ENCODE measurements around the gene PYCARD.
"Not testable (repeated sequence)": the region's sequence is repeated elsewhere in the genome, so short reads cannot be mapped to it uniquely, and the experiment has no call there.

Gene PYCARD

DNA sequence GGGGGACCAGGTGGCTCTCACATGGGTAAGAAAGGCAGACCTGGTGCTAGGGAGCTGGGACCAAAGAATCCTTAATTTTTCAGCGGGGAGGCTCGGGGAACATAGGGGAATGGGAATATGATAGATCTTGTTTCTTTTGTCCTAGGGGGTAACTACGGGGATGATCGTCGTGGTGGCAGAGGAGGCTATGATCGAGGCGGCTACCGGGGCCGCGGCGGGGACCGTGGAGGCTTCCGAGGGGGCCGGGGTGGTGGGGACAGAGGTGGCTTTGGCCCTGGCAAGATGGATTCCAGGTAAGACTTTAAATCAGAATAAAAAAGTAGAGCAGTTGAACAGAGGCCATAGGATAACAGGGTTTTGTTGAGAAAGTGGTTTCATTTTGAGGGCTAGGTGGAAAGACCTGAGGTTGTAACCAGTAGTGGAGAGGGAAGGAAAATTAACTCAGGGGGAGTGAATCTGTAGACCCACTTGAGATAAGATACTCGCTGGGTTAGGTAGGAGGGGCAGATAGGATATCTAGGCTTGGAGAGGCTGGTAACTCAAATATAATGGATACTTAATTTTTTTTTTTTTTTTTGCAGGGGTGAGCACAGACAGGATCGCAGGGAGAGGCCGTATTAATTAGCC lies 11.6 kb downstream of the PYCARD start:
- no peak for DNase-seq

DNA sequence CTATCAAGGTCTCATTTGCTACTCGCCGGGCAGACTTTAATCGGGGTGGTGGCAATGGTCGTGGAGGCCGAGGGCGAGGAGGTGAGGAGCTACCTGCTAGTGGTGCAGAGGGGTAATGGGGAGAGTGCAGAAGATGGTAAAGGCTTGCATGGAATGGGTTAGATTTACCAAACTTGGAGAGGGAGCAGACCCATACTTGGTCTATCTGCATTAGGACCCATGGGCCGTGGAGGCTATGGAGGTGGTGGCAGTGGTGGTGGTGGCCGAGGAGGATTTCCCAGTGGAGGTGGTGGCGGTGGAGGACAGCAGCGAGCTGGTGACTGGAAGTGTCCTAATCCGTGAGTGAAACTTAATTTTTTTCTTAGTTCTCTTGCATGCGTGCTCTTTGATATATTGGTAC lies 12.5 kb downstream of the PYCARD start:
- DNase-seq: no peak

GRCh38 chr16:31189412-31189778 lies 13.2 kb downstream of the PYCARD start:
- DNase-seq: no peak

- DNase-seq: no peak
These were observed 13.8 kb downstream of the PYCARD start for GRCh38 chr16:31188450-31189411.

- DNase-seq: no peak
These were observed 14.8 kb downstream of the PYCARD start for GRCh38 chr16:31187808-31188189.

DNA sequence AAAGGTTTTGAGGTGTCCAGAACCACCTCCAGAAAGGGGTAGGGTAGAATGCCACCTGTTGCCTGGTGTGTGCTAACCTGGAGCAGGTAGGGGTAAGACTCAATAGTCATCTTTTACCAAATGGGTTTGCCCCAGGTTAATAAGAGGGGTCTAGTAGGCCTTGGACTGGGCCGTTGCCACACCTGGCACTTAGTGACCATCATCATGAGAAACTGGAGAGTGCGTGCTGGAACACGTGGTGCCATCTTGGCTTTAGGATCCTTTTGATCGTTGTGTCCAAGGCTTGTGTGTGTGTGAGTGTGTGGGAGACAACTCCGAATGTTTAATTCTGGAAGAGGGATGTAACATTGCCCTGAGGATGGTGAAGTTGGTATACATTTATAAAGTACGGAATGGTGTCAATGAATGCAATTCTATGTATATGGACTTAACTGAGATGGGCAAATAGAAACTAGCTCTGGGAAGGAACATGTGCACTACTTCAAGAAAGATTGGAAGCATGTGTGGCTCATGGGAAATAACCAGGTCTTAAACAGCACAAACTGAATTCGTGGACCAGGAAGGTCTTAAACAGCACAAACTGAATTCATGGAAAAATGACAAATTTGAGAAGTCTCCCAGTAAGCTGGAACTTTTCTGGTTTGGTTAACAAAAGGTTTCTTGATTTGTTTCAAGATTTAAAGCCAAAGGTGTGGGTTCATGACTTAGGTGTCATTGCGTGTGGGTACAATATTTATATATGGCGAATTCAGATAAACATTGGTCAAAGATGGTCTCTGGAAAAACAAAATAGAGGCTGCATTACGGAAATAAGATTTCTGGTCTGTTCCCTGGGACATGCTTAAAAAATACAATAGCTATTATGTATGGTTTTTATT lies 15.4 kb downstream of the PYCARD start:
- DNase-seq: no peak

DNA sequence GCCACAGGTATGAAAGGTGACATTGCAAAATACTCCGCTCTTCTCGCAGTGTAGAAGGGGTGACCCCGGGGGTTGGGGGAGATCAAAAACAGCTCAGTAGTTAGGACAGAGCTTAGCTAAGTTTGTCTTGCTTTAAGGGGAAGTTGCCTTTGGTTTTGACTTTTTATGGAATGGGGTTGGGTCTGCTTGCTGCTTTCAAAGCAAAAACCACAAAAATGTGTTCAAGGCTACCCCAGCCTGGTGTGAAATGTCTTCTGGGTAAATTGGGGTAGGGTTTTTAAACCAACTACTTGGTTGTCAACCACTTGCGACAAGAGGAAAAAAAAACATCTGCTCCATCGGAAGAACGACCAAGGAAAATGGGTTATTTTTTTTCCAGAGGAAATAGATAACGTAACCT lies 16.4 kb downstream of the PYCARD start:
- no peak for DNase-seq

- DNase-seq: no peak
These were observed 17.2 kb downstream of the PYCARD start for GRCh38 chr16:31185339-31185738.

DNA sequence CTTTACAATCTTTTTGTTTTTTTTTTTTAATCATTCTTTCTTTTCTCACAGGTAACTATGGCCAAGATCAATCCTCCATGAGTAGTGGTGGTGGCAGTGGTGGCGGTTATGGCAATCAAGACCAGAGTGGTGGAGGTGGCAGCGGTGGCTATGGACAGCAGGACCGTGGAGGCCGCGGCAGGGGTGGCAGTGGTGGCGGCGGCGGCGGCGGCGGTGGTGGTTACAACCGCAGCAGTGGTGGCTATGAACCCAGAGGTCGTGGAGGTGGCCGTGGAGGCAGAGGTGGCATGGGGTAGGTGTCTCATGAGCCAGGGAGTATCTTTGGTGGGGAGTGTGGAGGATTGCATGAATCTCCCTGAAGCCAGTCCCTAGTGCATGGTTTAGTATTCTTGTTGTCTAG lies 17.7 kb downstream of the PYCARD start:
- no peak for DNase-seq

- DNase-seq: no peak
These were observed 18.8 kb downstream of the PYCARD start for GRCh38 chr16:31183432-31184428.

GRCh38 chr16:31182391-31182790 lies 20.2 kb downstream of the PYCARD start:
- DNase-seq: no peak

GRCh38 chr16:31181102-31181830 lies 21.3 kb downstream of the PYCARD start:
- DNase-seq: peak; percentile 46

DNA sequence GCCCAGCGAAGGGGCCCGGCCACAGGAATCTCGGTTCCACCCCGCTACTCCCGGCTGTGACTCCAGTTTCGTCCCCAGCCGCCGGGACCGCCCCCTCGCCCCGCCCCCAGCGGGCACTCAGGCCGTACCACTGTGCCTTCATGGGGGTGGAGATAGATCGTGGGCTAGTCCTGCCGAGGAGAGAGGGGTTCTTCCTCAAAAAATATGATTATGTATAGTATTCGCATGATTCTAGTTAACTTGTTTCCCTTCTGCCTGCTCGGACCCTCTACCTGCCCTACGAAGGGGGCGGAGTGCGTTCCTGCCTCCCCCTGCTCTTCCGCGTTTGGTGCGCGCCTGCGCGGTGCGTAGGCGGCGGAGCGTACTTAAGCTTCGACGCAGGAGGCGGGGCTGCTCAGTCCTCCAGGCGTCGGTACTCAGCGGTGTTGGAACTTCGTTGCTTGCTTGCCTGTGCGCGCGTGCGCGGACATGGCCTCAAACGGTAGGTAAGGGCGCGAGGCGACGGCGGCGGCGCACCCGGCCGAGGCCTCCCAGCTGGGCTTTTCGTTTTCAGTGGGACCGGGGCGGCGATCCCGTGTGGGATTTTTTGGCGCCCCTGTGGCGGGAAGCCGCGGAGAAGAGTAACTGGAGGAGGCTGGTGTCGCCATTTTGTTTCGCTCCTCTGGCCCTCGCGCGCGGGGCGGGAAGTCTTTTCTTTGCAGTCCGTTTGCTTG lies 22.7 kb downstream of the PYCARD start, which contains the start of gene FUS:
Gene FUS, plus strand, starts transcription at position 393 of the 713 bp plus-strand sequence. Its CDS starts 76 bp downstream, at position 469.
- DNase-seq: peak; percentile 85

DNA sequence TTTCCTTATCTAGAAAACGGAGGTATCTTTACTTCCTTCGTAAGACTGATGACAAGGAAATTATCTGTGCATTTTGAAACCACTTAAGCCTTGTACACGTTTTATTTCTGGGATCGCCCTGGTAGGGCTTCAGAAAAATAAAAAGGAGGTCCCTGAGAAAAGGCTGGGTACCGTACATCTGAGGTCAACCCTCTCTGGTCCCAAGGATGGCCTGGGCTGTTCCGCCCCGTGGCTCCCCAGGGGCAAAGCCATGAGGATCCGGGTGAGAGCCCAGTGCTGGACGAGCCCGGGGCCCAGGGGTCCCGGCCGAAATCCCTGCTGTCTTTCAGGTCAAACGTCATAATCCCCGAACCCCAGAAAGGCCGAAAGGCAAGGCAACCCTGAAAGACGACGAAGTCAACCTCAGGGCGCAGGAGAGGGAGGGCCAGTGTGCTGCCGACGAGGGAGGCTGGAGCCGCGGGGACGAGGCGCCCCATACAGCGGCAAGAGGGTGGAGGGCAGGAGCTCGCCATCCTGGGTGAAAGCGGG lies 23.3 kb downstream of the PYCARD start:
- no peak for DNase-seq

DNA sequence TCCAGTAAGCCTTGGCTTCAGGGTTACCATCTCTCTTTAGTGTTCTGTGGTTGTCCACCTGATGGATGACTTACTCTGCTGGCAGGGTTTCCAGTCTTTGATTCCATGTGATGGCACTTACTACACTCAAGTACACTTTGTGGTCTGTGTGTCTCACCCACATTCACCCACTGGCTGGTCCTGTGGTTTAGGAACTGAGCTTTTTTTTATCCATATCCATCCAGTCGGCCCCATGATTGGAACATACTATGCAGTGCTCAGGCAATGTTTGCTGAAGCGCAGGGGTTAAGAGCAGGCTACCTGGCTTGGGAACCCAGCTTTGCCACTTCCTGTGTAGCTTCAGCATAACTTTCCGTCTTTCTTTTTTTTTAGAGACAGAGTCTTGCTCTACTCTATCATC lies 25.4 kb downstream of the PYCARD start:
- DNase-seq: no peak

DNA sequence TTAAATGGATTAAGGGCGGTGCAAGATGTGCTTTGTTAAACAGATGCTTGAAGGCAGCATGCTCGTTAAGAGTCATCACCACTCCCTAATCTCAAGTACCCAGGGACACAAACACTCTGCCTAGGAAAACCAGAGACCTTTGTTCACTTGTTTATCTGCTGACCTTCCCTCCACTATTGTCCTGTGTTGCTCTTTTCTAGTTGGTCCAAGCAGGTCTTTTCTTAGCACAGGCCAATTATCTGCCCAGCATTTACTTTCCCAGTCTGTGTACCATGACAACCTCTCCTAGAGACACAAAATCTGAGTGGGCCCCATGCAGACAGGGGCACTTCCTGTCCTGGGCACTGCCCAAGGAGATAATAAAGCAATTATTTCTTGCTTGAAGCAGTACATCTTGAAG lies 32.5 kb downstream of the PYCARD start:
- DNase-seq: not testable (repeated sequence)

DNA sequence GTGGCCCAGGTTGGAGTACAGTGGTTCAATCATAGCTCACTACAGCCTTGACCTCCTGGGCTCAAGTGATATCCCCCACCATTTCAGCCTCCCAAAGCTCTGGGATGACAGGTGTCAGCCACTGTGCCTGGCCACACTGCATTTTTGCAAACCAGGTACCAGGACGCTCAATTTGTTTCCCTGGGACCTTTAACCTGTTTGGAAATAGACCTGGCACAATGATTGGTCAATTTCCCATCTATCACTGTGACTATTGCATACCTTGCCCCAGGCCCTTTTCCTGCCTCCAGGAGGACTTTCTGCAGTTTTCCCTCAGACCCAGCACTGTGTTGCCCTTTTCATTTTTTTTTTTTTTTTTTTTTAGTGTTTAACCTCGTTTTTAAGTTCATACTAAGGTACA lies 33.7 kb downstream of the PYCARD start:
- DNase-seq: no peak

DNA sequence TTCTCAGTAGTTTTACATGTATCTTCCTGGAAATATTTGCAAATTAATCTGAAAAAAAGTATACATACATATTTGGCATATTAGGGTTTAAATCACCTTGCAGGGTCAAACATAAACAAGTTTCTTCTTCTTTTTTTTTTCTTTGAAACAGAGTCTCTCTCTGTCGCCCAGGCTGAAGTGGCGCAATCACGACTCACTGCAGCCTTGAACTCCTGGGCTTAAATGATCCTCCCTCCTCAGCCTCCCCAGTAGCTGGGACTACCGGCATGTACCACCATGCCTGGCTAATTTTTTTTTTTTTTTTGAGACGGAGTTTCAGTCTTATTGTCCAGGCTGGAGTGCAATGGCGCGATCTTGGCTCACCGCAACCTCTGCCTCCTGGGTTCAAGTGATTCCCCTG lies 35.2 kb downstream of the PYCARD start:
- no peak for DNase-seq

DNA sequence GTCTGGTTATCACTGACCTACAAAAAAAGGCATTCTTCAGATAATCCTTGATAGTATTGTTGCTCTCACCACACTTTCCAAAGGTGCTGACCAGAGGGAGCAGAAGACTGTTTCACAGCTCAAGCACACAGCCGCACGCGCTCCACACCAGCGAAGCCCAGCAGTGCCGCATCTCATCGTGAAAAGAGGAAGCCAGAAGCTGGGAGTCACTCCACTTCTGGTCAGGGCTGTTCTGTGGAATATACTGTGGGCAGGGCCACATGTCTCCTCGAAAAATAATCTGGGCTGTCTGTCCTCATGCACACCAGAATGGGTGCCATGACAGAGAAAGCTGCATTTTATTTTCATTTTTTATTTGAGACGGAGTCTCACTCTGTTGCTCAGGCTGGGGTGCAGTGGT lies 45.4 kb downstream of the PYCARD start:
- no peak for DNase-seq

Data from fibroblast of skin of back (primary cell).